Gastrocnemius medialis (tissue), 4 donors: Measurements from ENCODE around the gene PPP1R9B.
A peak's percentile ranks its signal among the peaks of the same experiment; 100 is the strongest.

Source experiments
- CTCF ChIP-seq, 5 experiments: fragments of 450-650 bp in 3 of 5; fragments of 200-600 bp in 2 of 5; sonication (generic) in 2 of 5; IDR thresholded peaks in 4 of 5; conservative IDR thresholded peaks in 1 of 5; 1 replicate in 4 of 5; 2 replicates in 1 of 5; pipeline ENCODE4 v1.5.1; 2016 to 2019; ENCODE audit warnings: antibody characterized with exemption in 5 of 5, mild to moderate bottlenecking in 3 of 5, moderate library complexity in 3 of 5
- POLR2A ChIP-seq, 2 donors: fragments of 450-650 bp; IDR thresholded peaks; one replicate each; pipeline ENCODE4 v1.6.1; 2017; ENCODE audit warnings: antibody characterized with exemption in 2 of 2, mild to moderate bottlenecking in 2 of 2, moderate library complexity in 2 of 2

GRCh38 chr17:50151041-50151936, 812 bp upstream of the PPP1R9B start:
- TF ChIP-seq CTCF (IDR thresholded peaks at IDR 0.05 in 4 of 5, conservative IDR thresholded peaks at IDR 0.05 in 1 of 5) (peak; percentile 62 to 92 (median 72)), POLR2A (IDR thresholded peaks at IDR 0.05) (peak; percentile 48 to 50)
